Fibroblast of the aortic adventitia (primary cell): ENCODE data around the gene S100A10. TPM values are rescaled to one million over a fixed set of nuclear protein-coding genes. Genes with fewer than 3 reads are reported as not detected.

Source experiments
- DNase-seq: peaks from one replicate; pipeline ENCODE4 v3.0.0-alpha.2; 2010; ENCODE audit warnings: low read depth
- H3K4me3 ChIP-seq: 2 replicates; pipeline ENCODE4 v1.5.1; 2011; ENCODE audit warnings: low read depth, mild to moderate bottlenecking, control low read depth, low read length, moderate library complexity
- total RNA-seq: library from RNA; depleted of rRNA; stranded (reverse); fragments of >200 nt; gene quantifications from 2 replicates; pipeline ENCODE4 v1.2.3, GENCODE V29; 2012; ENCODE audit warnings: low replicate concordance
- TF ChIP-seq, protein P1 (sequence below): IDR thresholded peaks from 2 replicates; pipeline ENCODE4 v1.5.1; 2011; ENCODE audit warnings: mild to moderate bottlenecking, low read length, control low read depth, inconsistent platforms; ENCODE audit not compliant: insufficient read depth

S100A10 gene
- total RNA-seq, 1 donor, result 340 TPM

DNA sequence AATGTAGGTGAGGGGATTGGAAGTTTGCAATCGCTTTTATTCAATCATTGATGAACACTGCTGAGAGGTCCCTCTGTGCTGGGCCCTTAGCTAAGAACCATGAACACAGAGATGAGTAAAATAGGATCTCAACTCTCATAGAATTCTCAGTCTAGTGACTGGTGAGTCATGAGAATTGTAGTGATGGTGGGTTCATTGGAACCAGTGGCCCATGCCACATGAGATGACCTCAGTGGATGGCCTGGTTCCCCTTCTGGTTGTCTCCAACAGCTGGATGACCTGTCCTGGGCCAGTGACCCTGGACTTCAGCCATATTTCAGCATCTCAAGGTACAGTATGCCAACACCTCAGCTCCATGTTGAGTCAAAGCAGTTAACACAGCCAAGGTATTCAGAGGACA is 21.3 kb upstream of the S100A10 start:
- no peak overlapping the region for H3K4me3 ChIP-seq
- TF ChIP-seq, protein P1, sequence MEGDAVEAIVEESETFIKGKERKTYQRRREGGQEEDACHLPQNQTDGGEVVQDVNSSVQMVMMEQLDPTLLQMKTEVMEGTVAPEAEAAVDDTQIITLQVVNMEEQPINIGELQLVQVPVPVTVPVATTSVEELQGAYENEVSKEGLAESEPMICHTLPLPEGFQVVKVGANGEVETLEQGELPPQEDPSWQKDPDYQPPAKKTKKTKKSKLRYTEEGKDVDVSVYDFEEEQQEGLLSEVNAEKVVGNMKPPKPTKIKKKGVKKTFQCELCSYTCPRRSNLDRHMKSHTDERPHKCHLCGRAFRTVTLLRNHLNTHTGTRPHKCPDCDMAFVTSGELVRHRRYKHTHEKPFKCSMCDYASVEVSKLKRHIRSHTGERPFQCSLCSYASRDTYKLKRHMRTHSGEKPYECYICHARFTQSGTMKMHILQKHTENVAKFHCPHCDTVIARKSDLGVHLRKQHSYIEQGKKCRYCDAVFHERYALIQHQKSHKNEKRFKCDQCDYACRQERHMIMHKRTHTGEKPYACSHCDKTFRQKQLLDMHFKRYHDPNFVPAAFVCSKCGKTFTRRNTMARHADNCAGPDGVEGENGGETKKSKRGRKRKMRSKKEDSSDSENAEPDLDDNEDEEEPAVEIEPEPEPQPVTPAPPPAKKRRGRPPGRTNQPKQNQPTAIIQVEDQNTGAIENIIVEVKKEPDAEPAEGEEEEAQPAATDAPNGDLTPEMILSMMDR, result no peak
- DNase-seq, result no peak

DNA sequence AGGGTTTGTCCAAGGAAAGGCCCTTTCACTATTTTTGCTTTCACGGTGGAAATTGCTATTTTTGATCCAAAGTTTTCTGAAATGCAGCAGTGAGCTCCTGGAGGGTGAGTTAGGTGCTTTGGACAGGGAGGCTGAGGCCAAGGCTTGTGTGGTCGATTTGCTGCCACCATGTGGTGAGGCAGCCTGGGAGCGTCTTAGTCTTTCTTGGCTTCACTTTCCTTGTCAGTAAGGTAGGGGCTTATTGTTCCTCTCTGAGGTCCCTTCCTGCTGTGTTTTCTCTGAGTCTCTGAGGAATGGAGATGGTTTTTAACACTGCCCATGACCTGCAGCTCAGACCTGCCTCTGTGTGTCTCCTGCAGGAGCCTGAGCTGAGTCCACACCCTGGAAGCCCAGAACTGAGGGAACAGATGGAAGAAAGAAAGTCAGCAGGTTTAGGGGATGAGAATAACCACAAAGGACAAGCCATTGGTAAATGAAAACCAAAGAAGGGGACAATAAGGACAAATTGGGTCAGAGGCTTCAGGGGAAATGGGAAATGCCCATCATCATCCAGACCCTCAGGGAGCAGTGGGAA is 20.1 kb upstream of the S100A10 start:
- no peak overlapping the region for H3K4me3 ChIP-seq
- DNase-seq, result peak; percentile 49
- TF ChIP-seq, protein P1, result peak; percentile 76

GRCh38 chr1:152009691-152010090 is 16.0 kb upstream of the S100A10 start:
- no peak overlapping the region for H3K4me3 ChIP-seq
- DNase-seq, result no peak
- TF ChIP-seq, protein P1, result no peak

DNA sequence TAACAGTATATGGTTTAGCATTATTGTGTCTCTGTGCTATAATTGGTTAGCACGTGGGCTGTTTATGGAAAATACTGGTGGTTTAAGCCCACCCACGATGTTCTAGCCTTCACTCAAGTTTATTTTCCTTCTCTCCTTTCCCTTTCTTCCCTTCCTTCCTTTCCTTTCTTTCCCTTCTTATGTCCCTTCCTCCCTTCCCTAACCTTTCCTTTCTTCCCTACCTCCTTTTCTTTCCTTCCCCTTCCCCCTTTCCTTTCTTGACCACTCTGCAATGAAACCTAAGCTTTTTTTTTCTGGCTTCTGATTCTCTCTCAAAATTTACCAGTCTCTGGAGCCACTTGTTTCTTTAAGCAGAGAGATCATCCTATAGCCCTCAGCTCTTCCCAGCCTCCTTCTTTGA is 13.4 kb upstream of the S100A10 start:
- H3K4me3 ChIP-seq, result no peak overlapping the region
- DNase-seq, result no peak
- TF ChIP-seq, protein P1, result no peak

GRCh38 chr1:152005360-152005912 is 11.8 kb upstream of the S100A10 start:
- TF ChIP-seq, protein P1, result no peak
- DNase-seq, result no peak
- no peak overlapping the region for H3K4me3 ChIP-seq

GRCh38 chr1:152003846-152004442 is 10.3 kb upstream of the S100A10 start:
- TF ChIP-seq, protein P1, result peak; percentile 25
- no peak for DNase-seq
- H3K4me3 ChIP-seq, result no peak overlapping the region
